ENCODE measurements around the gene RAB3C. TPM values are rescaled to one million over a fixed set of nuclear protein-coding genes. Genes with fewer than 3 reads are reported as not detected.

The RAB3C gene
- total RNA-seq, 1 experiment from 2014 or later: not detected

- Histone ChIP-seq H3K9me3 (ENCODE audit: control insufficient read depth, insufficient read depth, low read depth, low read length) (no peaks in the 10 kb centered on the region), H3K36me3 (ENCODE audit: control insufficient read depth, insufficient read depth, low read length) (no peaks in the 10 kb centered on the region), H3K27ac (ENCODE audit: low read length) (no peak overlapping the region), H3K27me3 (ENCODE audit: control insufficient read depth, insufficient read depth, low read length) (peaks cover 2% of the 10 kb centered on the region; the same call in 1 of the 2 replicates), H3K4me3 (ENCODE audit: low read depth in 2 of 2, low read length in 2 of 2) (no peak overlapping the region), H3K4me1 (ENCODE audit: control insufficient read depth, insufficient read depth, low read length) (no peaks in the 10 kb centered on the region)
- DNase-seq (ENCODE audit: low read depth, low spot score) (no peak), ATAC-seq (no peak)
- CTCF ChIA-PET: interaction anchor here (0.5 kb wide), 1 partner anchor 66 kb away, joined by 5 read pairs; no protein-coding TSS in a partner anchor
- no TSS peak for BruUV-seq (replicated peaks)
- in situ Hi-C loops (cut with HindIII; ENCODE audit: low pct_unique_long_range_greater_than_20kb, low sequenced_read_pairs) (no loop called here), intact Hi-C loops (cut with micrococcal nuclease; ENCODE audit: unreplicated experiment) (no loop called here)
- TF ChIP-seq TCF7L2 (IDR thresholded peaks at IDR 0.05; ENCODE audit: low read depth, low read length) (no peak), CTCF (IDR thresholded peaks at IDR 0.05) (no peak), POLR2AphosphoS5 (IDR thresholded peaks at IDR 0.05; ENCODE audit: low read depth, low read length) (no peak), SIN3A (IDR thresholded peaks at IDR 0.05; ENCODE audit: borderline replicate concordance, insufficient read depth, low read depth, low read length) (no peak)
- TF ChIP-seq, protein P1, sequence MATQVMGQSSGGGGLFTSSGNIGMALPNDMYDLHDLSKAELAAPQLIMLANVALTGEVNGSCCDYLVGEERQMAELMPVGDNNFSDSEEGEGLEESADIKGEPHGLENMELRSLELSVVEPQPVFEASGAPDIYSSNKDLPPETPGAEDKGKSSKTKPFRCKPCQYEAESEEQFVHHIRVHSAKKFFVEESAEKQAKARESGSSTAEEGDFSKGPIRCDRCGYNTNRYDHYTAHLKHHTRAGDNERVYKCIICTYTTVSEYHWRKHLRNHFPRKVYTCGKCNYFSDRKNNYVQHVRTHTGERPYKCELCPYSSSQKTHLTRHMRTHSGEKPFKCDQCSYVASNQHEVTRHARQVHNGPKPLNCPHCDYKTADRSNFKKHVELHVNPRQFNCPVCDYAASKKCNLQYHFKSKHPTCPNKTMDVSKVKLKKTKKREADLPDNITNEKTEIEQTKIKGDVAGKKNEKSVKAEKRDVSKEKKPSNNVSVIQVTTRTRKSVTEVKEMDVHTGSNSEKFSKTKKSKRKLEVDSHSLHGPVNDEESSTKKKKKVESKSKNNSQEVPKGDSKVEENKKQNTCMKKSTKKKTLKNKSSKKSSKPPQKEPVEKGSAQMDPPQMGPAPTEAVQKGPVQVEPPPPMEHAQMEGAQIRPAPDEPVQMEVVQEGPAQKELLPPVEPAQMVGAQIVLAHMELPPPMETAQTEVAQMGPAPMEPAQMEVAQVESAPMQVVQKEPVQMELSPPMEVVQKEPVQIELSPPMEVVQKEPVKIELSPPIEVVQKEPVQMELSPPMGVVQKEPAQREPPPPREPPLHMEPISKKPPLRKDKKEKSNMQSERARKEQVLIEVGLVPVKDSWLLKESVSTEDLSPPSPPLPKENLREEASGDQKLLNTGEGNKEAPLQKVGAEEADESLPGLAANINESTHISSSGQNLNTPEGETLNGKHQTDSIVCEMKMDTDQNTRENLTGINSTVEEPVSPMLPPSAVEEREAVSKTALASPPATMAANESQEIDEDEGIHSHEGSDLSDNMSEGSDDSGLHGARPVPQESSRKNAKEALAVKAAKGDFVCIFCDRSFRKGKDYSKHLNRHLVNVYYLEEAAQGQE (IDR thresholded peaks at IDR 0.05; ENCODE audit: insufficient read depth in 1 of 2, low read depth in 2 of 2, low read length in 1 of 2): no peak
- POLR2A ChIA-PET: no interaction called here
These were observed 220.2 kb downstream of the RAB3C start for GRCh38 chr5:58803056-58803455.

- CTCF ChIA-PET: no interaction called here
- POLR2A ChIA-PET: no interaction called here
These were observed 221.4 kb downstream of the RAB3C start for GRCh38 chr5:58804291-58804690.

More at GRCh38 chr5:58804291-58804690, 221.4 kb downstream of the RAB3C start:
- Histone ChIP-seq H3K27me3 (ENCODE audit: control insufficient read depth, insufficient read depth, low read length) (peaks cover 2% of the 10 kb centered on the region; the same call in 1 of the 2 replicates), H3K27ac (ENCODE audit: low read length) (no peak overlapping the region), H3K4me3 (ENCODE audit: low read depth in 2 of 2, low read length in 2 of 2) (no peak overlapping the region), H3K36me3 (ENCODE audit: control insufficient read depth, insufficient read depth, low read length) (no peaks in the 10 kb centered on the region), H3K9me3 (ENCODE audit: control insufficient read depth, insufficient read depth, low read depth, low read length) (no peaks in the 10 kb centered on the region), H3K4me1 (ENCODE audit: control insufficient read depth, insufficient read depth, low read length) (no peaks in the 10 kb centered on the region)
- ATAC-seq (no peak), DNase-seq (ENCODE audit: low read depth, low spot score) (no peak)
- in situ Hi-C loops (cut with HindIII; ENCODE audit: low pct_unique_long_range_greater_than_20kb, low sequenced_read_pairs): no loop called here
- intact Hi-C loops (cut with micrococcal nuclease; ENCODE audit: unreplicated experiment): no loop called here
- TF ChIP-seq CTCF (IDR thresholded peaks at IDR 0.05): no peak
- BruUV-seq (replicated peaks): no TSS peak

Measured in Panc1 (cell line).